ENCODE data around the gene RASL10B.

- TF ChIP-seq CTCF (conservative IDR thresholded peaks at IDR 0.05 in 1 of 2, IDR thresholded peaks at IDR 0.05 in 1 of 2; ENCODE audit: low read depth in 1 of 2, low read length in 2 of 2) (no peak), EZH2 (IDR thresholded peaks at IDR 0.05; ENCODE audit: low read length, missing control alignments) (no peak)
These were observed 43.6 kb downstream of the RASL10B start for GRCh38 chr17:35775039-35775438.
